GM18520 (cell line): Measurements from ENCODE around the gene WEE1.
"Not testable (repeated sequence)": the region's sequence is repeated elsewhere in the genome, so short reads cannot be mapped to it uniquely, and the experiment has no call there.

Experiments used
- ATAC-seq: cut with Tn5 transposase; IDR thresholded peaks from one replicate; pipeline ENCODE4 v1.9.1; 2021; ENCODE audit not compliant: unreplicated experiment

The WEE1 gene

DNA sequence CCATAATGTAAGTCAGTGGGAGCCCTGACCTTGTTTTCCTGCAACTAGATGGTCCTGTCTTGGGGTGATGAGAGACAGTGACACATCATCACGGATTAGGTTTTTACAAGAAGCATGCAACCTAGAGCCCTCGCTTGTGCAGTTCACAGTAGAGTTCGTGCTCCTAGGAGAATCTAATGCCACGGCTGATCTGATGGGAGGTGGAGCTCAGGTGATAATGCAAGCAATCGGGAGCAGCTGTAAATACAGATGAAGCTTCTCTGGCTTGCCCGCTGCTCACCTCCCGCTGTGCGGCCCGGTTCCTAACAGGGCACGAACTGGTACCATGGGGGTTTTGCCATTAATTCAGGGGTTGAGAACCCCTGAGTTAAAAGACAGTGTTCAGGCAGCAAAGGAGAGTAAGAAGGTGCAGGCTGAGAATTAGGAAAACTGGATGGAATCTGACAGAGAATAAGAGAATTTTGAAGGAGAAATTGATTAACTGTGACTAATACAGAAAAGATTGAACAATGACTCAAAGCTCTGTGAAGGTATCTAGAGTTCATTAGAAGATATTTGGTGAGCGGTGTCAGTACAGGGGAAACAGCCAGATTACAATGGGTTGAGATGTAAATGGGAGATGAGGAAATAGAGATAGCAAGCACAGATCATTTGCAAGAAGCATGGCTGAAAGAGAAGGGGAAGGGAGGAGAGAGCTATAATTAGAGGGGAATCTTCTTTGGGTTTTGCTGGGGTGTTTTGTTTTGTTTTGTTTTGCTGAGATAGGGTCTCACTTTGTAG lies 21.0 kb downstream of the WEE1 start:
- ATAC-seq = no peak

DNA sequence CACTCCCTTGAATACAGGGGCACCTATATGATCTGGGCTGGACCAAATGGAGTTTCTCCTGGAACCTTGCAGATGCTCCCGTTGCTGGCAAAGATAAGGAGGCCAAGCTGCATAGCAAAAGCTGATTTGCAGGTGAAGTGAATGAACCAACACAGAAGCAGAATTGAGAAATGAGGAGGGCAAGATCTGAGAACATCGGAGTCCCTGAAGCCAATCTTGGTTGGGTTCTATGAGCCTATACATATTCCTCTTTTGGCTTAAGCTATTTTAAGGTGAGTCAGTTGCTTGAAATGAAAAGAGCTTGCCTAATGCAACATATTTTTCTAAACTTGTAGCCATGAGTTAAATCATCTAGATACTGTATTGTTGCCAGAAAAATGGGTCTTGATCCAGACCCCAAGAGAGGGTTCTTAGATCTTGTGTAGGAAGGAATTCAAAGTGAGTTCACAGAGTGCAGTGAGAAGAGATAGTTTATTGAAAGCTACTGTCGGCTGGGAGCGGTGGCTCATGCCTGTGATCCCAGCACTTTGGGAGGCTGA lies 23.5 kb downstream of the WEE1 start:
- ATAC-seq = no peak

DNA sequence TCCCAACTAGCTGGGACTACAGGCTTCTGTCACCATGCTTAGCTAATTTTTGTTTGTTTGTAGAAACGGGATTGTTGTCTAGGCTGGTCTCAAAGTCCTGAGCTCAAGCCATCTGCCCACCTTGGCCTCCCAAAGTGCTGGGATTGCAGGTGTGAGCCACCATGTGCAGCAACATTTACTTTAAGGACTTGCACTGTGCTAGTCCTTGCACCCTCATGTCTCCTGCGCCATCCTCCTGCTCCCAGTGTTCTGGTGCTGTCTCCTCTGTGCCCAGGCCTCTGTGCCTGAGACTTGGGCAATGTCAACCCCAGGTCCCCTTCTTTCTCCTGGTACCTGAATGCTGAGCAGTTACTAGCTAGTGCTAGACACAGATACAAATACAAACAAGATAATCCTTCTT lies 26.7 kb downstream of the WEE1 start:
- no peak for ATAC-seq

DNA sequence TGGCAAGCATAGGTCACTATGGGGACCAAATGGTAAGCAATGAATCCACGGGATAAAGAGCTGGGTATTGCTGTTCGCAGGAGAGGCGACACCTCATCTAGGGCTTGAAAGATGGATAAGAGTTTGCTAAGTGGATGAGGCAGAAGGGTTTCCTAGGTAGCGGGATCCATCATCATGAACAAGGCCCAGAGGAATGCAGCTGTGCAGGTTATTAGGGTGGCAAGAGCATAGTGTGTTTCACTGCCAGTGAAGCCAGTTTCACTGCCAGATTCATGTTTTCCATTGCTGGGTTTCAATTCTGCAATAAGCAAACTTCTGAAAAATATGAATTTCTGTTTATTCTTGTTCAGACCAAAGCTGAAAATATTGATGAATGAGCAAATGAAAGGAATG lies 27.2 kb downstream of the WEE1 start:
- ATAC-seq = peak; percentile 39

DNA sequence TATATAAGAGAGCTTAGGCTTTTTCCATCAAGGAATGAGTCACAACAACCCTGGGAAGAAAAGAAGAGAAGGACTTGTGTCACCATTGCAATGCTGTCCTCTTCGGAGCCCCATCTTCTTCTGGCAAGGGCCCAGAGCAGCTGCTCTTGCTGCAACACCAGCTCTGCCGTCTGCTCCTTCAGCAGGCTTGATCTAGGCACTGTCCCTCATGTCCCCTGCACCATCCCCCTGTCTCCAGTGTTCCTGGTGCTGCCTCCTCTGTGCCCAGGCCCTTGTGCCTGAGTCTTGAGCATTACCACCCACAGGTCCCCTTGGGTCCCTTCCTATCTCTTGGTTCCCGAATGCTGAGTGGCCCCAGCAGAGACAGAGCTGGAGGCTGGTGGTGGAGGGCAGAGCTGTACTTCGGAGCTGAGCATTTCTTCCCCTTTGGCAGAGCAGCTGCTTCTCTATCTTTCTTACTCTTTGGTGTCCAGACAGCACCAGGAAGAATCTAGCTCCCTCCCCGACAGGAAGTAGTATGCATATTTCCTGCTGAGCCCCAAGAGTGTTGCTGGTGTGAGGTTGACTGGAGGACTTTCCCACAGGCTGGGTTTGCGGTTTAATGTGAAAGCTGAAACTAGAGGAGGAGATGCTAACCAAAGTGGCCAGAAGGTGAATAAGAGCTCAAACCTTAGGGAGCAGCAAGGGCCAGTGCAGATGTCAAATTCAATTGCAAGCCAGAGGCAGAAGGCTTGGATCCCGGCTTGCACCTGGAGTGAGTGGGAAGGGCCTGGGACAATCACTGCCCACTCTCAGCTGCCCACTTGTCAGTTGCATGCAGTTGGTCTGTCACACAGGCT lies 27.8 kb downstream of the WEE1 start:
- ATAC-seq = peak; percentile 85

DNA sequence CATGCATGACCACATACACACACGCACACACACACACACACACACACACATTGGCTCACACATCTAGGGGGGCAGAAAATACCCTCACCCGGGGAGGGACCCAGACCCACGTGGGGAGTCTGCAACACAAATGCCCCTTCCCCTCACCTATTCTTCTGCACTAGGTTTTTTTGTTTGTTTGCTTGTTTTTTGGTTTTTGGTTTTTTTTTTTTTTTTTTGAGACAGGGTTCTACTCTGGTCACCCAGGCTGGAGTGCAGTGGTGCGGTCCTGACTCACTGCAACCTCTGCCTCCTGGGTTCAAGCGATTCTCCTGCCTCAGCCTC lies 28.4 kb downstream of the WEE1 start:
- ATAC-seq = no peak

DNA sequence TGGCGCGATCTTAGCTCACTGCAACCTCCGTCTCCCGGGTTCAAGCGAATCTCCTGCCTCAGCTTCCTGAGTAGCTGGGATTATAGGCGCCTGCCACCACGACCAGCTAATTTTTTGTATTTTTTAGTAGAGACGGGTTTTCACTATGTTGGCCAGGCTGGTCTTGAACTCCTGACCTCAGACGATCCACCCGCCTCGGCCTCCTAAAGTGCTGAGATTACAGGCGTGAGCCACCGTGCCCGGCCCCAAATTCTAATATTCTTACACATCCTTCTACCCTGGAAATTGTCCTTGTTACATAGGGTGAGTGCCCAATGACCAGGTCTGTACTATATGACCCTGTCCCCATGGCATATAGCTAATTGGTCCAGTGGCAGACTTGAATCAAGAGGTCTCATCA lies 29.7 kb downstream of the WEE1 start:
- ATAC-seq = not testable (repeated sequence)

DNA sequence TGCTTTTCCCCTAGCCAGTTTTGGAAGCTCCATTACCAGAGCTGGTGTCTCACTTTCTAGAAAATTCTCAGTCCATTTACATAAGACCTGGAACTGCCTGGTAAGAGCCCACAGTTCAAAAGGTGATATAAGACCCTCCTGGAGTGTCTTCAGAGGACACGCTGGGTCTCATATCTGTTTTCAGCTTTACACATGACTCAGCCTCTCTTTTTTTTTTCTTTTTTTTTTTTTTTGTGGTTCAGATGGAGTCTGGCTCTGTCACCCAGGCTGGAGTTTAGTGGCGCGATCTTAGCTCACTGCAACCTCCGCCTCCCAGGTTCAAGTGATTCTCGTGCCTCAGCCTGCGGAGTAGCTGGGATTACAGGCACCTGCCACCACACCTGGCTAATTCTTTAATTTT lies 30.7 kb downstream of the WEE1 start:
- no peak for ATAC-seq

DNA sequence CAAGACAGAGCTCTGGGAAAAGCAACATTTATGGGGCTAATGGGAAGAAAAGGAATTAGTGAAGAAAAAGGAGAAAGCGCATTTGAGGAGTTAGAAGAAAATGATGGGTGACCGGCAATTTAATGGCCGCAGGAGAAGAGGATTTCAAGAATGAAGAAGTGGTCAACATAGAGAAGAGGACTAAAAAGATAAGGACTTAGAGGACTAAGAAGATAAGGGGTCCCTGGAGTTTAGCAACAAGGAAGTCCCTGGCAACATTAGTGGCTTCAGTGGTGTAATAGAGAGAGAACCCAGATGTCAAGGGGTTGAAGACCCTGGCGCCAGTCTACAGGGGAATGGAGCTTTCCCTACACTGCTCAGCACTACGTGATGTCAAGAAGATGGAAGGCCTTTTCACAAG lies 32.3 kb downstream of the WEE1 start:
- no peak for ATAC-seq

DNA sequence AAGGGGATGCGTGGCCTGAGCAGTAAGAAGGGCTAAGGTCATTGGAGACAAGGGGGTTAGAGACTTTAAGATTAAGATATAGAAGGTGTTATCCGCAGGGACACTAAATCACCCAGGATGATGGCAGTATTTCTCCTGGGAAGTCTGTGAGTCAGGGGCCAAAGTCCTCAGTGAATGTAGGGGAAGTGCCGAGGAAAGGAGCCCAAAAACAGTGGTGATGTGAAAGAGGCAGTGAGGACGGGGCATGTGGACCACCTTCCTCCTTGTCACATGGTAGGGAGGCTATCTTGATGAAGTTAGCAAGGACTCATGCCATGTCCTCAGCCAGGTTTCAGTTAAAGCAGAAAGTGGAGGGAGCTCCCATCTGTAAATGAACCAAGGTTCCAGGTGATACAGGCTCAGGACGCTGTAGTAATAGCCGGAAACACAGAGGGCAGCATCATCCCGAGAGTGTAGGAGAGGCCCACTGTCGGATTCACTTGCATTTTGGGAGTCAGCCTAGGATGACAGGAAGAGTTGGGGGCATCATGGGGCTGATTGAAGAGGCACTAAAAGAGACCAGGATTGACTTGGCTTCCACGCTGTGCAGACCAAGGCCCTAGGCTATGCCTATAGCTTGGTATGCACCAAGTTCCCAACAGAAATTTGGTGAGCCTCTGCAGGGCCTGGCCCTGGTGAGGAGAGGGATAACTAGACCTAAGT lies 33.5 kb downstream of the WEE1 start:
- ATAC-seq = no peak

DNA sequence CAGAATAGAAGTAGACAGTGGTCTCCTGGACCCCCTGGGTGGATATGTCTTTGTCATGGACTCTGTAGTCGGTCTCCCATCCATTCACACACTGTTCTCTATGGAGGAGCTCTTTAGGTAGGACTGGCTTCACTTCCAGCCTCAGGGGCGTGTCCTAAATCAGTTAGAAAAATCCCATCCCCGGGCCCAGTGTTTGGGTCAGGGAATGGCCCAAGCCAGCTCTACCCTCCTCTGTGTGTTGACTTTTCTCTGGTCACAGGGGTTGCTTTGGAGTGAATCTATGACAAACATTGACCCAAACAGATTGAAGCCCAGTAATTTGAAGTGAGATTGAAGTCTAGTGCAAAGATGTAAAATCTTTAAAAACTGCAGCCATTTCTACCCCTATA lies 34.0 kb downstream of the WEE1 start:
- no peak for ATAC-seq

DNA sequence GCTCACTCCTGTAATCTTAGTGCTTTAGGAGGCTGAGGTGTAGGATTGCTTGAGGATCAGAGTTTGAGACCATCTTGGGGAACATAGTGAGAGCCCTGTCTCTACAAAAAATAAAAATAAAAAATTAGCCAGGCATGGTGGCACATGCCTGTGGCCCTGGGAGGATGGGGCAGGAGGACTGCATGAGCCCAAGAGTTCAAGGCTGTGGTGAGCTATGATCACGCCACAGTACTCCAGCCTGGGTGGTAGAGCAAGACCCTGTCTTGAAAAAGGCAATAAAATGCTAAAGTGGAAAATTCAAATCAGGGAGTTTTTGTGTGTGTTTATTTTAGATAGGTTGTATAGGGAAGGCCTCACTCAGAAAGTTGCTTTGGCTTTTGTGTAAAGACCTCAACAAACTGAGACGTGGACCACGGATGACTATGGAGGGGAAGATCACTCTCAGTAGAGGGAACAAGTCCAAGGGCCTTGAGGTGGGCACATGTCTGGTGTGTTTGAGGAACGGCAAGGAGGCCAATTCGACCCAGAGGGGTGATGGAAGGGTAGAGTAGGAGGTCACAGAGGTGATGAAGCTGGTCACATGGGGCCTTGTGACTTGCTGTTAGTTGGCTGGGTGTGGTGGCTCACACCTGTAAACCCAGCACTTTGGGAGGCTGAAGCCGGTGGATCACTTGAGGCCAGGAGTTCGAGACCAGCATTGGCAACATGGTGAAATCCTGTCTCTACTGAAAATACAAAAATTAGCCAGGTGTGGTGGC lies 35.7 kb downstream of the WEE1 start:
- no peak for ATAC-seq

DNA sequence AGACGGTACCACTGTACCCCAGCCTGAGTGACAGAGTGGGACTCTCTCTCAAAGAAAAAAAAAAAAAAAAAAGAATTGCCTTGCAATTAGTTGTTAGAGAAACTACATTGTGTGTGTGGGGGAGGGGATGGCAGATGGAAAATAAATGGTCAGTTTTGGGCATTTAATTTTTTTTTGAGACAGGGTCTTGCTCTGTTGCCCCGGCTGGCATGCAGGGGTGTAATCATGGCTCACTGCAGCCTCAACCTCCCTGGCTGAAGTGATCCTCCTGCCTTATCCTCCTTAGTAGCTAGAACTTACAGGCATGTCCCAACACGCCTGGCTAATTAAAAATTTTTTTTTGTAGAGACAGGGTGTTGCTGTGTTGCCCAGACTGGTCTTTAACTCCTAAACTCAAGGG lies 36.4 kb downstream of the WEE1 start:
- ATAC-seq = no peak

DNA sequence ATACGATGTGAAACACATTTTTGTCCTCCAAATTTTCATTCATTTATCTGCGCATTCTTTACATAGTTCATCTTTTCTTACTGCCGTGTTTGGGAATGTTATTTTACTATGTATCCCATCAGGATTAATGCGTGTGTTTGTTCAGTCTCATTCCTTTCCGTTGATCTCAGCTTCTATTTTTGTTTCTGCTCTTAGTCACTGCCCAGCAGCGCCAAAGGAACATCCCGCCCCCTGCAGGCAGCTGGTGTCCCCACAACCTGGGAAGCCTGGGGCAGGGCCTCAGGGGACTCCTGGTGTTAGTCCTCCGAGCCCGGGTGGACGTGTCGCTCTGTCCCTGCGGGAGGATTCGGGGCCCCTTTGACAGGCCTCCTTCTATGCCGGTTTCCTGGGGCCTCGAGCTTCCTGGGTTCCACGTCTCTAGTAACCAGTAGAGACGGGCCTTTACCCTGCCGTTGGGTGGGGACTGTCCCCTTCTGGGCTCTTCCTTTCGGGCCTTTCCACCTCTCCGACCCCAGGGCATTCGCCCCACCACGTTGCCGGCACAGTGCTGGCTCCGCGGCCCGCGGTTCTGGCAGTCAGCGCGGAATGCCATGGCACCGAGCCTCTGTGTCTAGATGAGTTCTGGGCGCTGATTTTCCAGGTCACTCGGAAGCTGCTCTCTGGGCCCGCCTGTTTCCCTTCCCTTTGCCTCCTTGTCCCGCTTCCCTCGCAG lies 39.8 kb downstream of the WEE1 start:
- ATAC-seq = peak; percentile 25

DNA sequence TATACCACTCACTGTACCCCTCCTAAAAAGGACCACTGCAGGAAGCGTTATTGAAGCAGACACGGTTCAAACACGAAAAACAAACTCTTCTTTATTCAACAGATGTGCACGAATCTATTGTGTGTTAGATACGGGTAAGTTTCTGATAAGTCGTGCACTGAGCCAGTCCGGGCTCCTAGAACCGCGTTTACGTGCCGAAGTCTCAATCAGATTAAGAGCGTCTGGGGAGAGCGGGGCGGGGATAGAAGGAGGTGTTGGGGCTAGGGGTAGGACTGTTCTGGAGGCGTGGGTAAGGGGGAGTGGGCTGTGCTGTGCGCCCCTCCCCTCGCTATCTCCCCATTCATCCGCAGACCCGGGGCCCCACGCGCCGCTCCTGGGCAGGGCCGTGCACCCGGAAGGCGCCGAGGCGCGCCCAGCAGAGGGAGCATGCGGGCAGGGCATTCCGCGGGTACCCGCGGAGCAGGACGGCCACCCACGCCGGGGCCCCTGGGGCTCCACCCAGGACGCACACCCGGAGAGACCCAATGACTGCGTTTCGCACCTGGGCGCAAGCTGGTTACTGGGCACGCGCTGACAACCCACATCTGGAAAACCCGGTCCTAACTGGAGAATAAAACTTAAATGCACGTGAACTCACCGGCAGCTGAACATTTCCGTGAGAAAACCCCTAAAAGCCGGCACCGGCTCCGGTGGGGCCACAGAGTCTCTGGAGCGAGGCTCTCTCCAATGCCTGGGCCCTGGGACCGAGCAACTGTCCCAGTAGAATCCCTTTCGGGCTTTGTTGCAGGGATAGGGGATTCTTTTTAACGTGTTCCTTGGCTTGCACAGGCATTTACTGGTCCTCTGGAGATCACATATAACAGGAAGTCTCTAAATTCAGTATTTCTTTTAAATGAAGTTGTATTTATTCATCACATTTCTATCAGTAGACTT lies 40.6 kb downstream of the WEE1 start:
- ATAC-seq = peak; percentile 60

DNA sequence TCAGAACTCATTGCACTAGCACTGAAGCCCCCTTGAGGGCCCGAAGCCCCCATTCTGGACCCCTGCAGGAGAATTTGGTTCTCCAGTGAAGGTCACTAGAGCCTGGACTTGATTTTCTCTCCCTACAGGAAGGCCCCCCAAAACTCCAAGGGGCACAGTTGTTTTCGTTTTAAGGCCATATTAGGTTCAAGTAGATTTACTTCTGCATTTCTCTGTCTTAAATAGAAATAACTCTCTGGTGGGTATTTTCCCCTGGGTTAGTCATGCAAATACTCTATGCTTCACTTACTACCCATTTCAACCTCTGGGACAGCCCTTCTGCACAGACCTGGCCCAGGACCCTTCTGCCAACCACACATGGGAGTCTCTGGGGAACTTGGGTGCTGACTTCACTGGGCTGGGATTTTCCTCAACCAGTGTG lies 41.6 kb downstream of the WEE1 start:
- ATAC-seq = peak; percentile 47

DNA sequence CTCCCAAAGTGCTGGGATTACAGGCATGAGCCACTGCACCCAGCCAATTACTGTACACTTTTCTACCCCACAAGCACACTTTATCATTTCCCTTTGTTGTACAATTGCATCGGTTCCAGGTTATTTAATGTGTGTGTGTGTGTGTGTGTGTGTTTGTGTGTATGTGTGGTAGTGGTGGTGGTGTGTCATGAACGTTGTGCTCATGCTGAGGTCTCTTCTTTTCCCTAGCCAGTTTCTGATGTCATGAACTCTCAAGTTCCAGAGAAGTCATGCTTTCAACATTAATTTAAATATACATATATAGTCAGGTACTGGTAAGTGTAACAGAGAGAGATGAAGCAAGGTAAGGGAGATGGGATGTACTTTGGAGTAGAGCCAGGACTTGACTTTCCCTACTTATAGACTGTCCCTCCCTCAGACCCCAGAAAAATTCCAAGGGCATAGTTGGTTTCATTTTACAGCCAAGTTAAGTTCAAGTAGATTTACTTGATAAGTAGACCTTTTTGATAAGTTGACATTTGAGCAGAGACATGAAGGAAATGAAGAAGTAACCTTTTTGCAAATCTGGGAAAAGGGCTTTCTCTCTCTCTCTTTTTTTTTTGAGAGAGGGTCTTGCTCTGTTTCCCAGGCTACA lies 42.7 kb downstream of the WEE1 start:
- ATAC-seq = no peak

DNA sequence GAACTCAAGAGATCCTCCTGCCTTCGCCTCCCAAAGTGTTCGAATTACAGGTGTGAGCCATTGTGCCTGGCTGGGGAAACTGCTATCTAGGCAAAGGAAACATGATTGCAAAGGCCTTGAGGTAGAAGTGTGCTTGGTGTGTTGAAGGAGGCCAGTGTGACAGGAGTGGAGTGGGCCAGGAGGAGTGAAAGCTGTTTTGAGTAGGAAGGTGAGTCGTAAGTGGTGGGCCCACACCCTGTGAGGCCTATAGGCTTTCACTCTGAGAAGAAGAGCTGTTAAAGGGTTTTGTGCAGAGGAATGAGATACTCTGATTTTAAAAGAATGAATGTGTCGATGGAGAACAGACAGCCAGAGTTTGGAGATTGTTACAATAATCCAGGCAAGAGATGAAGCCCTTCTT lies 43.4 kb downstream of the WEE1 start:
- ATAC-seq = no peak

DNA sequence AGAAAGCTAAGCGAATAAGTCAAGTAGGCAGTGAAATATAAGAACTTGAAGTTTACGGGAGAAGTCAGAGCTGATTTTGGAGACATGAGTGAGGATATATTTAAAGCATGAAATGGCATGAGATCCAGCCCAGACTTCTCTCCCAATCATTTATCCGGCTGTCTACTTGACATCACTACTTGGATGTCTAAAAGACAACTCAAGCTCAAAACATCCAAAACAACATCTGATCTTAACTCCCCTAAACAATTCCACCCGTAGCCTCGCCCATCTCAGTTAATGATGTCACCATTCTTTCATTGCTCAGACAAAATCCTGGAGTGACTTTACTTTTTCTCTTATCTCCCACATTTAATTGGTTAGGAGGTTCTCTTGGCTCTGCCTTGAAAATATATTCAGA lies 44.5 kb downstream of the WEE1 start:
- ATAC-seq = no peak
